Neural progenitor cell (in vitro differentiated cells): ENCODE measurements around the gene GRID1.

Source experiments
- EZH2 ChIP-seq: fragments of 200-600 bp; sonication (generic); IDR thresholded peaks from 2 replicates; pipeline ENCODE4 v1.6.1; 2017; ENCODE audit warnings: antibody characterized with exemption, mild to moderate bottlenecking, moderate library complexity
- TF ChIP-seq, protein P1 (sequence below): fragments of 200-600 bp; sonication (generic); IDR thresholded peaks from 2 replicates; pipeline ENCODE4 v1.5.1; 2017; ENCODE audit warnings: antibody characterized with exemption, mild to moderate bottlenecking

- TF ChIP-seq, protein P1, sequence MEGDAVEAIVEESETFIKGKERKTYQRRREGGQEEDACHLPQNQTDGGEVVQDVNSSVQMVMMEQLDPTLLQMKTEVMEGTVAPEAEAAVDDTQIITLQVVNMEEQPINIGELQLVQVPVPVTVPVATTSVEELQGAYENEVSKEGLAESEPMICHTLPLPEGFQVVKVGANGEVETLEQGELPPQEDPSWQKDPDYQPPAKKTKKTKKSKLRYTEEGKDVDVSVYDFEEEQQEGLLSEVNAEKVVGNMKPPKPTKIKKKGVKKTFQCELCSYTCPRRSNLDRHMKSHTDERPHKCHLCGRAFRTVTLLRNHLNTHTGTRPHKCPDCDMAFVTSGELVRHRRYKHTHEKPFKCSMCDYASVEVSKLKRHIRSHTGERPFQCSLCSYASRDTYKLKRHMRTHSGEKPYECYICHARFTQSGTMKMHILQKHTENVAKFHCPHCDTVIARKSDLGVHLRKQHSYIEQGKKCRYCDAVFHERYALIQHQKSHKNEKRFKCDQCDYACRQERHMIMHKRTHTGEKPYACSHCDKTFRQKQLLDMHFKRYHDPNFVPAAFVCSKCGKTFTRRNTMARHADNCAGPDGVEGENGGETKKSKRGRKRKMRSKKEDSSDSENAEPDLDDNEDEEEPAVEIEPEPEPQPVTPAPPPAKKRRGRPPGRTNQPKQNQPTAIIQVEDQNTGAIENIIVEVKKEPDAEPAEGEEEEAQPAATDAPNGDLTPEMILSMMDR = no peak
- no peak for TF ChIP-seq EZH2
Measured at GRCh38 chr10:86269332-86269731, 97.3 kb downstream of the GRID1 start.
